Measurements from ENCODE around the gene GNPTAB.

- TF ChIP-seq, protein P1, sequence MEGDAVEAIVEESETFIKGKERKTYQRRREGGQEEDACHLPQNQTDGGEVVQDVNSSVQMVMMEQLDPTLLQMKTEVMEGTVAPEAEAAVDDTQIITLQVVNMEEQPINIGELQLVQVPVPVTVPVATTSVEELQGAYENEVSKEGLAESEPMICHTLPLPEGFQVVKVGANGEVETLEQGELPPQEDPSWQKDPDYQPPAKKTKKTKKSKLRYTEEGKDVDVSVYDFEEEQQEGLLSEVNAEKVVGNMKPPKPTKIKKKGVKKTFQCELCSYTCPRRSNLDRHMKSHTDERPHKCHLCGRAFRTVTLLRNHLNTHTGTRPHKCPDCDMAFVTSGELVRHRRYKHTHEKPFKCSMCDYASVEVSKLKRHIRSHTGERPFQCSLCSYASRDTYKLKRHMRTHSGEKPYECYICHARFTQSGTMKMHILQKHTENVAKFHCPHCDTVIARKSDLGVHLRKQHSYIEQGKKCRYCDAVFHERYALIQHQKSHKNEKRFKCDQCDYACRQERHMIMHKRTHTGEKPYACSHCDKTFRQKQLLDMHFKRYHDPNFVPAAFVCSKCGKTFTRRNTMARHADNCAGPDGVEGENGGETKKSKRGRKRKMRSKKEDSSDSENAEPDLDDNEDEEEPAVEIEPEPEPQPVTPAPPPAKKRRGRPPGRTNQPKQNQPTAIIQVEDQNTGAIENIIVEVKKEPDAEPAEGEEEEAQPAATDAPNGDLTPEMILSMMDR (IDR thresholded peaks at IDR 0.05 in 4 of 5, conservative IDR thresholded peaks at IDR 0.05 in 1 of 5) = no peak
- TF ChIP-seq POLR2A (IDR thresholded peaks at IDR 0.05) = no peak
These were observed 5.9 kb downstream of the GNPTAB start for GRCh38 chr12:101824831-101825230.

Data from gastrocnemius medialis (tissue), 4 donors.